CD14-positive monocyte (primary cell): Measurements from ENCODE around the gene JAML. TPM values are rescaled to one million over a fixed set of nuclear protein-coding genes. Genes with fewer than 3 reads are reported as not detected.
"Not testable (repeated sequence)": the region's sequence is repeated elsewhere in the genome, so short reads cannot be mapped to it uniquely, and the experiment has no call there.

Experiments used
- DNase-seq, 3 donors: peaks; one replicate each; pipeline ENCODE4 v3.0.0-alpha.2; 2011 to 2022
- H2AFZ ChIP-seq: 2 replicates; pipeline ENCODE4 v1.6.0; 2012; ENCODE audit warnings: mild to moderate bottlenecking, low read depth, low read length, inconsistent platforms; ENCODE audit not compliant: insufficient read depth, poor library complexity, severe bottlenecking
- H3K27ac ChIP-seq, 2 donors: 1 replicate in 1 of 2; 2 replicates in 1 of 2; pipeline ENCODE4 v1.5.1; 2012 to 2013; ENCODE audit warnings: low read length in 2 of 2, control low read depth in 1 of 2, inconsistent platforms in 1 of 2, low read depth in 1 of 2, mild to moderate bottlenecking in 1 of 2
- H3K27me3 ChIP-seq, 2 donors: one replicate each; pipeline versions ENCODE4 v1.6.0 to v1.6.1; 2011 to 2013; ENCODE audit warnings: low read length in 2 of 2; ENCODE audit not compliant: control insufficient read depth in 2 of 2, insufficient read depth in 2 of 2
- H3K36me3 ChIP-seq, 2 donors: replicated peaks in 1 of 2; 1 replicate in 1 of 2; 2 replicates in 1 of 2; pipeline versions ENCODE4 v1.5.1 to v1.6.1; 2012 to 2013; ENCODE audit warnings: low read length in 2 of 2, control low read depth in 1 of 2, inconsistent platforms in 1 of 2, mild to moderate bottlenecking in 1 of 2; ENCODE audit not compliant: insufficient read depth in 2 of 2, control insufficient read depth in 1 of 2
- H3K4me1 ChIP-seq, 2 donors: 1 replicate in 1 of 2; 2 replicates in 1 of 2; pipeline versions ENCODE4 v1.5.1 to v1.6.1; 2012 to 2013; ENCODE audit warnings: low read length in 2 of 2, control low read depth in 1 of 2, inconsistent platforms in 1 of 2, mild to moderate bottlenecking in 1 of 2, moderate library complexity in 1 of 2; ENCODE audit not compliant: insufficient read depth in 2 of 2, control insufficient read depth in 1 of 2
- H3K4me2 ChIP-seq: replicated peaks from 2 replicates; pipeline ENCODE3; 2012; ENCODE audit warnings: low read length, moderate library complexity, mild to moderate bottlenecking; ENCODE audit not compliant: poor library complexity, severe bottlenecking; ENCODE audit errors: extremely low read depth
- H3K4me3 ChIP-seq, 3 experiments: fragments of 200-600 bp in 1 of 3; sonication (generic) in 1 of 3; replicated peaks in 1 of 3; 1 replicate in 2 of 3; 2 replicates in 1 of 3; pipeline ENCODE4 v1.5.1; 2011 to 2013; ENCODE audit warnings: low read length in 3 of 3, mild to moderate bottlenecking in 3 of 3, control low read depth in 2 of 3, low read depth in 2 of 3, inconsistent platforms in 1 of 3, moderate library complexity in 1 of 3
- H3K79me2 ChIP-seq: 2 replicates; pipeline ENCODE4 v1.6.0; 2012; ENCODE audit warnings: mild to moderate bottlenecking, control low read depth, inconsistent platforms, low read length, moderate library complexity; ENCODE audit not compliant: insufficient read depth
- H3K9ac ChIP-seq: 2 replicates; pipeline ENCODE4 v1.6.0; 2017; ENCODE audit warnings: low read length, mild to moderate bottlenecking; ENCODE audit not compliant: insufficient read depth, poor library complexity, severe bottlenecking
- H3K9me3 ChIP-seq, 2 donors: replicated peaks in 1 of 2; 1 replicate in 1 of 2; 2 replicates in 1 of 2; pipeline versions ENCODE4 v1.5.1 to v1.6.1; 2012 to 2013; ENCODE audit warnings: low read length in 2 of 2, control low read depth in 1 of 2; ENCODE audit not compliant: control insufficient read depth in 1 of 2, insufficient read depth in 1 of 2
- H4K20me1 ChIP-seq: 2 replicates; pipeline ENCODE4 v1.6.0; 2012; ENCODE audit warnings: mild to moderate bottlenecking, low read length, control low read depth, moderate library complexity; ENCODE audit not compliant: insufficient read depth
- H3K27ac Mint-ChIP-seq, 7 donors: one replicate each; pipeline ENCODE4 v1.8.0; 2020; ENCODE audit warnings: mild to moderate bottlenecking in 7 of 7, mixed read lengths in 7 of 7, moderate library complexity in 6 of 7, inconsistent platforms in 2 of 7
- H3K27me3 Mint-ChIP-seq, 3 donors: one replicate each; pipeline ENCODE4 v1.8.0; 2021 to 2022; ENCODE audit warnings: low read depth in 3 of 3, mild to moderate bottlenecking in 3 of 3, mixed read lengths in 3 of 3, moderate library complexity in 3 of 3, inconsistent platforms in 1 of 3
- H3K36me3 Mint-ChIP-seq, 2 donors: one replicate each; pipeline ENCODE4 v1.8.0; 2020; ENCODE audit warnings: mixed read lengths in 2 of 2, inconsistent platforms in 1 of 2, mild to moderate bottlenecking in 1 of 2
- H3K4me1 Mint-ChIP-seq: one replicate; pipeline ENCODE4 v1.8.0; 2020; ENCODE audit warnings: mild to moderate bottlenecking, mixed read lengths
- H3K4me3 Mint-ChIP-seq, 2 donors: one replicate each; pipeline ENCODE4 v1.8.0; 2020; ENCODE audit warnings: mild to moderate bottlenecking in 2 of 2, mixed read lengths in 2 of 2, moderate library complexity in 1 of 2
- H3K9me3 Mint-ChIP-seq, 7 donors: one replicate each; pipeline ENCODE4 v1.8.0; 2020 to 2022; ENCODE audit warnings: mixed read lengths in 7 of 7, mild to moderate bottlenecking in 6 of 7, moderate library complexity in 6 of 7, inconsistent platforms in 2 of 7
- CTCF ChIP-seq: fragments of 200-600 bp; IDR thresholded peaks from one replicate; pipeline ENCODE4 v1.8.0; 2022; ENCODE audit warnings: antibody characterized with exemption, mild to moderate bottlenecking
- WGBS: methylation state at CpG from one replicate; pipeline ENCODE4 v1.1.5; 2013; ENCODE audit warnings: missing lambda C conversion rate; ENCODE audit not compliant: insufficient coverage; 5-methylcytosine and 5-hydroxymethylcytosine counted together
- intact Hi-C, 2 donors: fragments of 100-400 bp; cut with micrococcal nuclease; formaldehyde crosslinking; loops; one replicate each; pipeline versions ENCODE4 v1.15.0 to v1.15.1; 2023
- polyA plus RNA-seq, 3 donors: library from polyadenylated mRNA; depleted of rRNA in 1 of 3; unstranded in 2 of 3; stranded (reverse) in 1 of 3; fragments of 300-500 nt in 2 of 3; fragments of >200 nt in 1 of 3; fragmentation: Illumina TruSeq in 2 of 3; gene quantifications; 1 replicate in 2 of 3; 2 replicates in 1 of 3; pipeline ENCODE4 v1.2.3, GENCODE V29; 2012 to 2021

Gene JAML
- polyA plus RNA-seq, 3 donors, result 316 to 968 (median 748) TPM

GRCh38 chr11:118190942-118191506 lies 33.8 kb downstream of the JAML start:
- H3K4me3 ChIP-seq, H3K27ac ChIP-seq, H3K27me3 Mint-ChIP-seq, H3K9ac ChIP-seq, DNase-seq, H3K79me2 ChIP-seq, H3K9me3 ChIP-seq, H3K4me3 Mint-ChIP-seq, intact Hi-C loops, H2AFZ ChIP-seq, H3K27me3 ChIP-seq, H3K4me2 ChIP-seq: not testable (repeated sequence)
- Mint-ChIP-seq H3K36me3 (peaks cover 36 to 46% of the 10 kb centered on the region in 2 donors), H3K4me1 (peaks cover 25% of the 10 kb centered on the region), H3K9me3 (peaks cover 13 to 33% (median 19%) of the 10 kb centered on the region in 7 donors), H3K27ac (peak overlapping the region in 1 of 7 donors; percentile 18)
- 100% methylated on average over 1 of the region's 2 CpGs for WGBS
- H3K36me3 ChIP-seq, result peaks cover 33 to 36% of the 10 kb centered on the region in 2 donors
- peaks cover 23% of the 10 kb centered on the region for H4K20me1 ChIP-seq
- peaks cover 21 to 23% of the 10 kb centered on the region in 2 donors for H3K4me1 ChIP-seq

GRCh38 chr11:118186346-118187107 lies 38.3 kb downstream of the JAML start:
- Histone ChIP-seq H3K79me2 (no peaks in the 10 kb centered on the region), H4K20me1 (no peaks in the 10 kb centered on the region), H3K27me3 (no peaks in the 10 kb centered on the region), H3K9ac (no peak overlapping the region), H3K4me3 (peak overlapping the region in 1 of 3 experiments; percentile 55), H3K4me1 (peaks cover 58 to 62% of the 10 kb centered on the region in 2 donors), H3K4me2 (peak overlapping the region; percentile 53), H2AFZ (no peak overlapping the region), H3K27ac (peak overlapping the region in 1 of 2 donors; percentile 24), H3K36me3 (no peaks in the 10 kb centered on the region), H3K9me3 (no peaks in the 10 kb centered on the region)
- H3K36me3 Mint-ChIP-seq, result peaks cover 0 to 2% of the 10 kb centered on the region in 2 donors
- peaks cover 61% of the 10 kb centered on the region for H3K4me1 Mint-ChIP-seq
- H3K27me3 Mint-ChIP-seq, result no peaks in the 10 kb centered on the region
- intact Hi-C loops, result loop anchor here in 1 of 2 donors (5.0 kb wide), 1 partner anchor 39 kb away; no protein-coding TSS in a partner anchor
- WGBS, result 14% methylated on average over 1 of the region's 6 CpGs
- no peak for TF ChIP-seq CTCF
- H3K4me3 Mint-ChIP-seq, result peak overlapping the region in 1 of 2 donors; percentile 75
- DNase-seq, result peak in 2 of 3 donors; percentile 66 to 71
- H3K9me3 Mint-ChIP-seq, result peaks cover 0 to 10% (median 3%) of the 10 kb centered on the region in 7 donors
- H3K27ac Mint-ChIP-seq, result peak overlapping the region; percentile 3 to 79 (median 61)
